Stimulated activated memory B cell treated with anti-CD40 and anti-IgM and Interleukin-4, amounts not matched to agents 10 μg/mL and 1 μg/mL and 100 μg/mL, for 72 hours (primary cell): ENCODE measurements around the gene GPSM3.

ENCODE experiments used
- ATAC-seq: fragments of 150-1000 bp; cut with Tn5 transposase; 2 replicates; pipeline ENCODE4 v1.10.0; 2021
- H3K27ac Mint-ChIP-seq: one replicate; pipeline ENCODE4 v1.8.0; 2022; ENCODE audit warnings: mild to moderate bottlenecking, mixed read lengths
- H3K27me3 Mint-ChIP-seq: one replicate; pipeline ENCODE4 v1.8.0; 2022; ENCODE audit warnings: mixed read lengths
- H3K36me3 Mint-ChIP-seq: one replicate; pipeline ENCODE4 v1.8.0; 2022; ENCODE audit warnings: mixed read lengths
- H3K4me1 Mint-ChIP-seq: one replicate; pipeline ENCODE4 v1.8.0; 2022; ENCODE audit warnings: mixed read lengths
- H3K4me3 Mint-ChIP-seq: one replicate; pipeline ENCODE4 v1.8.0; 2022; ENCODE audit warnings: mild to moderate bottlenecking, moderate library complexity, mixed read lengths
- H3K9me3 Mint-ChIP-seq: one replicate; pipeline ENCODE4 v1.8.0; 2022; ENCODE audit warnings: mixed read lengths

GPSM3 gene

GRCh38 chr6:32192608-32193039, at the start of gene GPSM3:
Gene GPSM3, minus strand, starts transcription at chr6:32192643. Its CDS starts 130 bp downstream, at chr6:32192513.
- H3K9me3 Mint-ChIP-seq, result no peaks in the 10 kb centered on the region
- H3K4me1 Mint-ChIP-seq, result peaks cover 65% of the 10 kb centered on the region
- no peaks in the 10 kb centered on the region for H3K27me3 Mint-ChIP-seq
- H3K36me3 Mint-ChIP-seq, result peaks cover 25% of the 10 kb centered on the region
- no peak for ATAC-seq
- H3K27ac Mint-ChIP-seq, result peak within 1 kb of the TSS; percentile 92
- H3K4me3 Mint-ChIP-seq, result peak within 1 kb of the TSS; percentile 85

GRCh38 chr6:32240686-32241085, 48.2 kb upstream of the GPSM3 start:
- Mint-ChIP-seq H3K27me3 (no peaks in the 10 kb centered on the region), H3K4me1 (peaks cover 39% of the 10 kb centered on the region), H3K4me3 (no peak overlapping the region), H3K9me3 (peaks cover 3% of the 10 kb centered on the region), H3K27ac (no peak overlapping the region), H3K36me3 (no peaks in the 10 kb centered on the region)
- ATAC-seq, result no peak

- Mint-ChIP-seq H3K4me1 (peaks cover 40% of the 10 kb centered on the region), H3K36me3 (no peaks in the 10 kb centered on the region), H3K27me3 (no peaks in the 10 kb centered on the region), H3K4me3 (no peak overlapping the region), H3K27ac (peak overlapping the region; percentile 18), H3K9me3 (peaks cover 3% of the 10 kb centered on the region)
- no peak for ATAC-seq
These were observed 47.0 kb upstream of the GPSM3 start for GRCh38 chr6:32239462-32239861.

GRCh38 chr6:32234934-32235333, 42.5 kb upstream of the GPSM3 start:
- peaks cover 18% of the 10 kb centered on the region for H3K4me1 Mint-ChIP-seq
- no peaks in the 10 kb centered on the region for H3K27me3 Mint-ChIP-seq
- H3K36me3 Mint-ChIP-seq, result no peaks in the 10 kb centered on the region
- no peak for ATAC-seq
- H3K9me3 Mint-ChIP-seq, result no peaks in the 10 kb centered on the region
- H3K4me3 Mint-ChIP-seq, result no peak overlapping the region
- H3K27ac Mint-ChIP-seq, result no peak overlapping the region

GRCh38 chr6:32226434-32226833, 34.0 kb upstream of the GPSM3 start:
- ATAC-seq, result peak; percentile 59
- H3K9me3 Mint-ChIP-seq, result no peaks in the 10 kb centered on the region
- no peaks in the 10 kb centered on the region for H3K36me3 Mint-ChIP-seq
- H3K4me3 Mint-ChIP-seq, result no peak overlapping the region
- no peaks in the 10 kb centered on the region for H3K27me3 Mint-ChIP-seq
- H3K4me1 Mint-ChIP-seq, result peaks cover 74% of the 10 kb centered on the region
- peak overlapping the region; percentile 14 for H3K27ac Mint-ChIP-seq

GRCh38 chr6:32224696-32225095, 32.3 kb upstream of the GPSM3 start:
- H3K4me3 Mint-ChIP-seq, result no peak overlapping the region
- no peaks in the 10 kb centered on the region for H3K9me3 Mint-ChIP-seq
- ATAC-seq, result peak; percentile 92
- no peaks in the 10 kb centered on the region for H3K27me3 Mint-ChIP-seq
- H3K27ac Mint-ChIP-seq, result peak overlapping the region; percentile 80
- H3K36me3 Mint-ChIP-seq, result no peaks in the 10 kb centered on the region
- H3K4me1 Mint-ChIP-seq, result peaks cover 83% of the 10 kb centered on the region

GRCh38 chr6:32223258-32224235, 31.1 kb upstream of the GPSM3 start, which contains the start of gene NOTCH4:
Gene NOTCH4, minus strand, starts transcription at chr6:32224067. Its CDS starts 139 bp downstream, at chr6:32223928.
- peaks cover 76% of the 10 kb centered on the region for H3K4me1 Mint-ChIP-seq
- peak within 1 kb of the TSS; percentile 80 for H3K27ac Mint-ChIP-seq

GRCh38 chr6:32222333-32223230, 30.1 kb upstream of the GPSM3 start:
- peak overlapping the region; percentile 80 for H3K27ac Mint-ChIP-seq

More at GRCh38 chr6:32223258-32224235, 31.1 kb upstream of the GPSM3 start, which contains the start of gene NOTCH4:
- ATAC-seq, result peak; percentile 26
- H3K36me3 Mint-ChIP-seq, result no peaks in the 10 kb centered on the region
- H3K4me3 Mint-ChIP-seq, result no peak within 1 kb of the TSS
- no peaks in the 10 kb centered on the region for H3K27me3 Mint-ChIP-seq
- no peaks in the 10 kb centered on the region for H3K9me3 Mint-ChIP-seq

GRCh38 chr6:32220021-32220420, 27.6 kb upstream of the GPSM3 start:
- Mint-ChIP-seq H3K27me3 (no peaks in the 10 kb centered on the region), H3K36me3 (no peaks in the 10 kb centered on the region), H3K4me1 (peaks cover 49% of the 10 kb centered on the region), H3K27ac (no peak overlapping the region), H3K9me3 (no peaks in the 10 kb centered on the region), H3K4me3 (no peak overlapping the region)
- ATAC-seq, result no peak

More at GRCh38 chr6:32222333-32223230, 30.1 kb upstream of the GPSM3 start:
- ATAC-seq, result no peak
- no peaks in the 10 kb centered on the region for H3K9me3 Mint-ChIP-seq
- no peaks in the 10 kb centered on the region for H3K27me3 Mint-ChIP-seq
- no peak overlapping the region for H3K4me3 Mint-ChIP-seq
- H3K4me1 Mint-ChIP-seq, result peaks cover 67% of the 10 kb centered on the region
- H3K36me3 Mint-ChIP-seq, result no peaks in the 10 kb centered on the region

GRCh38 chr6:32218167-32218566, 25.7 kb upstream of the GPSM3 start:
- Mint-ChIP-seq H3K36me3 (no peaks in the 10 kb centered on the region), H3K9me3 (no peaks in the 10 kb centered on the region), H3K4me1 (peaks cover 38% of the 10 kb centered on the region), H3K4me3 (no peak overlapping the region), H3K27ac (no peak overlapping the region), H3K27me3 (no peaks in the 10 kb centered on the region)
- no peak for ATAC-seq

- no peaks in the 10 kb centered on the region for H3K36me3 Mint-ChIP-seq
- no peaks in the 10 kb centered on the region for H3K27me3 Mint-ChIP-seq
- peaks cover 26% of the 10 kb centered on the region for H3K4me1 Mint-ChIP-seq
- H3K9me3 Mint-ChIP-seq, result no peaks in the 10 kb centered on the region
- no peak for ATAC-seq
- H3K27ac Mint-ChIP-seq, result no peak overlapping the region
- H3K4me3 Mint-ChIP-seq, result no peak overlapping the region
These were observed 24.6 kb upstream of the GPSM3 start for GRCh38 chr6:32216998-32217397.

GRCh38 chr6:32216285-32216684, 23.8 kb upstream of the GPSM3 start:
- H3K36me3 Mint-ChIP-seq, result no peaks in the 10 kb centered on the region

GRCh38 chr6:32215617-32216016, 23.2 kb upstream of the GPSM3 start:
- Mint-ChIP-seq H3K36me3 (no peaks in the 10 kb centered on the region), H3K4me1 (peaks cover 13% of the 10 kb centered on the region), H3K27ac (no peak overlapping the region), H3K9me3 (no peaks in the 10 kb centered on the region), H3K4me3 (no peak overlapping the region), H3K27me3 (no peaks in the 10 kb centered on the region)
- ATAC-seq, result no peak

More at GRCh38 chr6:32216285-32216684, 23.8 kb upstream of the GPSM3 start:
- H3K9me3 Mint-ChIP-seq, result no peaks in the 10 kb centered on the region
- no peaks in the 10 kb centered on the region for H3K27me3 Mint-ChIP-seq
- H3K4me1 Mint-ChIP-seq, result peaks cover 19% of the 10 kb centered on the region
- no peak overlapping the region for H3K27ac Mint-ChIP-seq
- H3K4me3 Mint-ChIP-seq, result no peak overlapping the region
- ATAC-seq, result no peak

- Mint-ChIP-seq H3K27ac (no peak overlapping the region), H3K4me3 (no peak overlapping the region), H3K27me3 (no peaks in the 10 kb centered on the region), H3K36me3 (no peaks in the 10 kb centered on the region), H3K9me3 (no peaks in the 10 kb centered on the region), H3K4me1 (peaks cover 7% of the 10 kb centered on the region)
- peak; percentile 27 for ATAC-seq
These were observed 21.7 kb upstream of the GPSM3 start for GRCh38 chr6:32214126-32214525.

- Mint-ChIP-seq H3K27ac (no peak overlapping the region), H3K4me1 (peaks cover 7% of the 10 kb centered on the region), H3K9me3 (no peaks in the 10 kb centered on the region), H3K27me3 (no peaks in the 10 kb centered on the region), H3K36me3 (no peaks in the 10 kb centered on the region), H3K4me3 (no peak overlapping the region)
- ATAC-seq, result no peak
These were observed 21.2 kb upstream of the GPSM3 start for GRCh38 chr6:32213649-32214048.
